Stimulated activated memory B cell treated with anti-CD40 and anti-IgM and Interleukin-4, amounts not matched to agents 10 μg/mL and 1 μg/mL and 100 μg/mL, for 72 hours (primary cell): Measurements from ENCODE around the gene KCNK5.

Experiments
- ATAC-seq: fragments of 150-1000 bp; cut with Tn5 transposase; 2 replicates; pipeline ENCODE4 v1.10.0; 2021
- H3K27ac Mint-ChIP-seq: one replicate; pipeline ENCODE4 v1.8.0; 2022; ENCODE audit warnings: mild to moderate bottlenecking, mixed read lengths
- H3K27me3 Mint-ChIP-seq: one replicate; pipeline ENCODE4 v1.8.0; 2022; ENCODE audit warnings: mixed read lengths
- H3K36me3 Mint-ChIP-seq: one replicate; pipeline ENCODE4 v1.8.0; 2022; ENCODE audit warnings: mixed read lengths
- H3K4me1 Mint-ChIP-seq: one replicate; pipeline ENCODE4 v1.8.0; 2022; ENCODE audit warnings: mixed read lengths
- H3K4me3 Mint-ChIP-seq: one replicate; pipeline ENCODE4 v1.8.0; 2022; ENCODE audit warnings: mild to moderate bottlenecking, moderate library complexity, mixed read lengths
- H3K9me3 Mint-ChIP-seq: one replicate; pipeline ENCODE4 v1.8.0; 2022; ENCODE audit warnings: mixed read lengths

Gene KCNK5

GRCh38 chr6:39214120-39214813 is 15.0 kb downstream of the KCNK5 start:
- Mint-ChIP-seq H3K4me3 (no peak overlapping the region), H3K36me3 (no peaks in the 10 kb centered on the region), H3K27me3 (peaks cover 13% of the 10 kb centered on the region), H3K9me3 (no peaks in the 10 kb centered on the region), H3K4me1 (peaks cover 12% of the 10 kb centered on the region), H3K27ac (no peak overlapping the region)
- ATAC-seq, result no peak

- no peaks in the 10 kb centered on the region for H3K9me3 Mint-ChIP-seq
- peaks cover 6% of the 10 kb centered on the region for H3K4me1 Mint-ChIP-seq
- ATAC-seq, result no peak
- H3K27me3 Mint-ChIP-seq, result peaks cover 19% of the 10 kb centered on the region
- no peaks in the 10 kb centered on the region for H3K36me3 Mint-ChIP-seq
- H3K4me3 Mint-ChIP-seq, result no peak overlapping the region
- no peak overlapping the region for H3K27ac Mint-ChIP-seq
Observed at GRCh38 chr6:39213195-39213920, 15.9 kb downstream of the KCNK5 start.

GRCh38 chr6:39211183-39211582 is 18.1 kb downstream of the KCNK5 start:
- peaks cover 25% of the 10 kb centered on the region for H3K27me3 Mint-ChIP-seq
- H3K9me3 Mint-ChIP-seq, result no peaks in the 10 kb centered on the region
- H3K27ac Mint-ChIP-seq, result no peak overlapping the region
- H3K4me3 Mint-ChIP-seq, result no peak overlapping the region
- peaks cover 6% of the 10 kb centered on the region for H3K4me1 Mint-ChIP-seq
- no peaks in the 10 kb centered on the region for H3K36me3 Mint-ChIP-seq
- no peak for ATAC-seq

- Mint-ChIP-seq H3K4me1 (peaks cover 6% of the 10 kb centered on the region), H3K27me3 (peaks cover 25% of the 10 kb centered on the region), H3K27ac (no peak overlapping the region), H3K36me3 (no peaks in the 10 kb centered on the region), H3K9me3 (no peaks in the 10 kb centered on the region), H3K4me3 (no peak overlapping the region)
- no peak for ATAC-seq
Observed at GRCh38 chr6:39210450-39210849, 18.8 kb downstream of the KCNK5 start.

- Mint-ChIP-seq H3K36me3 (no peaks in the 10 kb centered on the region), H3K27me3 (peaks cover 25% of the 10 kb centered on the region), H3K4me1 (peaks cover 6% of the 10 kb centered on the region), H3K4me3 (no peak overlapping the region), H3K9me3 (no peaks in the 10 kb centered on the region), H3K27ac (no peak overlapping the region)
- no peak for ATAC-seq
Observed at GRCh38 chr6:39209911-39210310, 19.4 kb downstream of the KCNK5 start.

GRCh38 chr6:39209360-39209811 is 19.9 kb downstream of the KCNK5 start:
- H3K36me3 Mint-ChIP-seq, result no peaks in the 10 kb centered on the region
- H3K4me3 Mint-ChIP-seq, result no peak overlapping the region
- no peaks in the 10 kb centered on the region for H3K9me3 Mint-ChIP-seq
- H3K27ac Mint-ChIP-seq, result no peak overlapping the region
- peaks cover 23% of the 10 kb centered on the region for H3K27me3 Mint-ChIP-seq
- no peak for ATAC-seq
- peaks cover 6% of the 10 kb centered on the region for H3K4me1 Mint-ChIP-seq

- peaks cover 6% of the 10 kb centered on the region for H3K4me1 Mint-ChIP-seq
- no peaks in the 10 kb centered on the region for H3K36me3 Mint-ChIP-seq
- no peak for ATAC-seq
- peaks cover 12% of the 10 kb centered on the region for H3K27me3 Mint-ChIP-seq
- H3K4me3 Mint-ChIP-seq, result no peak overlapping the region
- H3K9me3 Mint-ChIP-seq, result no peaks in the 10 kb centered on the region
- no peak overlapping the region for H3K27ac Mint-ChIP-seq
Observed at GRCh38 chr6:39208223-39208739, 21.0 kb downstream of the KCNK5 start.

GRCh38 chr6:39207416-39208222 is 21.7 kb downstream of the KCNK5 start:
- Mint-ChIP-seq H3K4me3 (no peak overlapping the region), H3K27me3 (peaks cover 12% of the 10 kb centered on the region), H3K4me1 (peaks cover 6% of the 10 kb centered on the region), H3K27ac (no peak overlapping the region), H3K9me3 (no peaks in the 10 kb centered on the region), H3K36me3 (no peaks in the 10 kb centered on the region)
- ATAC-seq, result no peak

- Mint-ChIP-seq H3K4me1 (peaks cover 6% of the 10 kb centered on the region), H3K36me3 (no peaks in the 10 kb centered on the region), H3K4me3 (no peak overlapping the region), H3K9me3 (no peaks in the 10 kb centered on the region), H3K27me3 (peaks cover 12% of the 10 kb centered on the region), H3K27ac (no peak overlapping the region)
- ATAC-seq, result no peak
Observed at GRCh38 chr6:39206250-39206721, 23.0 kb downstream of the KCNK5 start.

DNA sequence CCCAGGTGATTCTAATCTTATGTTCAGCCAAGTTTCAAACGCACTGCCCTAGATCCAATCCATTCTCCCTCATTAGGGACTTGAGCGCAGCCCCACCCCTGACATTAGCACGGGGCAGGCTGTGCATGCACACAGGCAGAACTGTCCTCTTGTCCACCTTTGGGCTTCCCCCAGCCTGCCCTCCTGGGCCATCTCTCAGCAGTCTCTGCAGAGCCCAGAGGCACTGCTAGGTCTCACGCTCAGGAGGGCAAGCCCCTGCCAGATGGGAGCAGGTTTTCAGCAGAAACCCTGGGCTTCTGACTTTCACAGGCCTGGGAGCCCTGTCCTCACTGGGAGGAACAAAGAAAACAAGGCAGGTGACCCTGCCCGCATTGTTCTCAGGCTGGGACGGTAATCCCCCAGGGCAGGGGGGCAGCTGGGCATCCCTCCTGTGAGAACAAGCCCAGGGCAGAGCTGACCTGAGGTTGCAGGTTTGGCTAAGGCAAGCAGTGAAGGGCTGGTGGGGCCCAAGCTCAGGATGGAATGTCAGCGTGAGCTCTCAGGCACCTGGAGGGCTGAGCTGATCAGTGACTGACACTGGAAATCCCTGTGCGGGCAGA is 24.5 kb downstream of the KCNK5 start:
- H3K27ac Mint-ChIP-seq, result no peak overlapping the region
- H3K4me3 Mint-ChIP-seq, result no peak overlapping the region
- peaks cover 3% of the 10 kb centered on the region for H3K4me1 Mint-ChIP-seq
- no peaks in the 10 kb centered on the region for H3K9me3 Mint-ChIP-seq
- no peak for ATAC-seq
- no peaks in the 10 kb centered on the region for H3K36me3 Mint-ChIP-seq
- H3K27me3 Mint-ChIP-seq, result peaks cover 12% of the 10 kb centered on the region

GRCh38 chr6:39204160-39204495 is 25.1 kb downstream of the KCNK5 start:
- Mint-ChIP-seq H3K27ac (no peak overlapping the region), H3K36me3 (no peaks in the 10 kb centered on the region), H3K27me3 (peaks cover 12% of the 10 kb centered on the region), H3K4me3 (no peak overlapping the region), H3K9me3 (no peaks in the 10 kb centered on the region), H3K4me1 (peaks cover 2% of the 10 kb centered on the region)
- ATAC-seq, result no peak

DNA sequence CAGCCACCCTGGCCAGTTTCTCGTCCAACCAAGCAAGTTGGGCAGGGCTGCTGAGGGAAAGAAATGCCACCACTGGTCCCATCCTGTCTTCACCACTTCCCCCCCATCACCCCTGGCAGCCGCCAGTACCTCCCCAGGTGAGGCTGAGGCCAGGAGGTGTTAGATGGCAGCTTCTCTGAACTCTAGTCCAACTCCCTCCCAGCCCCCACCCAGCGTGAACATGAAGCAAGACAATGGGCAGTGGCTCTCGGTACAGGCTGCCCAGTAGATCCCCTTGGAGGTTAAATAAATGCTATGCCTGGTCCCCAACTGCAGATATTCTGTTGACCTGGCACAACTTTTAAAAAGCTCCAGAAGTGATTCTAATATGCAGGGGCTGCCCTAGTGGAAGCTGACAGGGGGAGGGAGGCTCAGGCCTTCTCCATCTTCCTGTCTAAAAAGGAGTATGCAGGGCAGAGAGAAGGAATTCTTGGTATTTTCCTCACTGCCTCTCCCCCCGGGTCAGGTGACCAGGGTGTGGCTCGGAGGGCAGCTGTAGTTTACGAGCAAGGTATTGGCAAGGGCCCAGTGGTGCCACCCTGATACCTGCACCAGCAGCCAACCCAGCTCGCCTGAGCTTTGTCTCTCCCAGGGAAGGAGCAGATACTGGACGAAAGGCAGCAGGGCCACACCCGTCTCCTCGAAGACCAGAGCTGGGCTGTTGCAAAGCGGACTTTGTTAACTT is 25.7 kb downstream of the KCNK5 start:
- Mint-ChIP-seq H3K4me3 (no peak overlapping the region), H3K9me3 (no peaks in the 10 kb centered on the region), H3K36me3 (no peaks in the 10 kb centered on the region), H3K27ac (no peak overlapping the region), H3K4me1 (peaks cover 7% of the 10 kb centered on the region), H3K27me3 (peaks cover 8% of the 10 kb centered on the region)
- ATAC-seq, result no peak

- H3K36me3 Mint-ChIP-seq, result no peaks in the 10 kb centered on the region
- no peaks in the 10 kb centered on the region for H3K9me3 Mint-ChIP-seq
- no peak overlapping the region for H3K4me3 Mint-ChIP-seq
- H3K27me3 Mint-ChIP-seq, result no peaks in the 10 kb centered on the region
- H3K4me1 Mint-ChIP-seq, result peaks cover 22% of the 10 kb centered on the region
- no peak overlapping the region for H3K27ac Mint-ChIP-seq
- ATAC-seq, result no peak
Observed at GRCh38 chr6:39202166-39202565, 27.1 kb downstream of the KCNK5 start.

DNA sequence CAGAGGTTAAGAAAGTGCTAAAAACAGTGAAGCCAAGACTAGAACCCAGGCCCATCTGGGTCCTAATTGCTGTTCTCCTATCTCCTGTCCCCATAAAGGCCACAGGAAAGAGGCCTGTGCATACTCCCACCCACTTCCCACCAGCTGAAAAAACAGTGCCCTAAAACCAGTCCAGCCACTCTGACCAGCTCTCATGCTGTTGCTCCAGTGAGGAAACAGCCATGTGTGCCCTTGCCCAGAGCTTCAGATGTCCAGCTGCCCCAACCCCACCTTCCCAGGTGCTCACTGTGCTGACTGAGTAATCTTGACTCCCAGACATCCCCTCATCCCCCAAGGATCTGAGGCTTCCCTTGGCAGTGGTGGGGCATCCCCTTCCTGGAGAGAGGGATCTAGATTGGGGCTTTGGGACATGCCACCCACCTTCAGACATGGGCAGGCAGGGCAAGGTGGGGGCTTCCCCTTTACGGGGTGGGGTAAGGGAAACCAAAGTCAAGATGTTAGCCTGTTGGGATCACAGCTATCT is 28.7 kb downstream of the KCNK5 start:
- no peak for ATAC-seq
- Mint-ChIP-seq H3K27ac (no peak overlapping the region), H3K4me3 (no peak overlapping the region), H3K4me1 (peaks cover 31% of the 10 kb centered on the region), H3K9me3 (no peaks in the 10 kb centered on the region), H3K27me3 (no peaks in the 10 kb centered on the region), H3K36me3 (no peaks in the 10 kb centered on the region)
